ENCODE measurements around the gene RMRP.
"Not testable (repeated sequence)": the region's sequence is repeated elsewhere in the genome, so short reads cannot be mapped to it uniquely, and the experiment has no call there.

Gene RMRP

GRCh38 chr9:35646153-35646532 is 11.7 kb downstream of the RMRP start:
- H3K4me1 ChIP-seq (ENCODE audit: control insufficient read depth in 1 of 2, insufficient read depth in 1 of 2, low read depth in 1 of 2, low read length in 1 of 2): peaks cover 20 to 28% of the 10 kb centered on the region in 2 experiments

GRCh38 chr9:35645736-35646135 is 12.1 kb downstream of the RMRP start:
- peaks cover 20 to 32% of the 10 kb centered on the region in 2 experiments for H3K4me1 ChIP-seq (ENCODE audit: control insufficient read depth in 1 of 2, insufficient read depth in 1 of 2, low read depth in 1 of 2, low read length in 1 of 2)
- H3K9me3 ChIP-seq, H3K36me3 ChIP-seq, H3K27me3 ChIP-seq, H3K27ac ChIP-seq: not testable (repeated sequence)
- H3K4me3 ChIP-seq (ENCODE audit: low read depth in 1 of 2, low read length in 1 of 2): peak overlapping the region; percentile 68 to 82

More at GRCh38 chr9:35646153-35646532, 11.7 kb downstream of the RMRP start:
- no peaks in the 10 kb centered on the region for H3K9me3 ChIP-seq
- peak overlapping the region; percentile 68 to 82 for H3K4me3 ChIP-seq (ENCODE audit: low read depth in 1 of 2, low read length in 1 of 2)
- H3K36me3 ChIP-seq: no peaks in the 10 kb centered on the region
- no peaks in the 10 kb centered on the region for H3K27me3 ChIP-seq
- no peak for TF ChIP-seq CTCF (IDR thresholded peaks at IDR 0.05)
- peak overlapping the region; percentile 61 for H3K27ac ChIP-seq

- Histone ChIP-seq H3K27me3 (no peaks in the 10 kb centered on the region), H3K4me3 (ENCODE audit: low read depth in 1 of 2, low read length in 1 of 2) (no peak overlapping the region), H3K9me3 (no peaks in the 10 kb centered on the region), H3K36me3 (no peaks in the 10 kb centered on the region), H3K27ac (no peak overlapping the region), H3K4me1 (ENCODE audit: control insufficient read depth in 1 of 2, insufficient read depth in 1 of 2, low read depth in 1 of 2, low read length in 1 of 2) (peaks cover 20 to 39% of the 10 kb centered on the region in 2 experiments)
- no peak for TF ChIP-seq CTCF (IDR thresholded peaks at IDR 0.05)
Measured at GRCh38 chr9:35643046-35643445, 14.8 kb downstream of the RMRP start.

GRCh38 chr9:35641478-35641877 is 16.3 kb downstream of the RMRP start:
- H3K27ac ChIP-seq; H3K36me3 ChIP-seq; H3K27me3 ChIP-seq; H3K4me3 ChIP-seq (ENCODE audit: low read depth in 1 of 2, low read length in 1 of 2); H3K9me3 ChIP-seq: not testable (repeated sequence)
- H3K4me1 ChIP-seq (ENCODE audit: control insufficient read depth in 1 of 2, insufficient read depth in 1 of 2, low read depth in 1 of 2, low read length in 1 of 2): peaks cover 12 to 30% of the 10 kb centered on the region in 2 experiments

- H3K27me3 ChIP-seq; H3K4me3 ChIP-seq (ENCODE audit: low read depth in 1 of 2, low read length in 1 of 2): not testable (repeated sequence)
- H3K4me1 ChIP-seq (ENCODE audit: control insufficient read depth in 1 of 2, insufficient read depth in 1 of 2, low read depth in 1 of 2, low read length in 1 of 2): peaks cover 4 to 21% of the 10 kb centered on the region in 2 experiments
Measured at GRCh38 chr9:35640431-35640830, 17.4 kb downstream of the RMRP start.

GRCh38 chr9:35639631-35640030 is 18.2 kb downstream of the RMRP start:
- Histone ChIP-seq H3K4me1 (ENCODE audit: control insufficient read depth in 1 of 2, insufficient read depth in 1 of 2, low read depth in 1 of 2, low read length in 1 of 2) (peaks cover 4 to 21% of the 10 kb centered on the region in 2 experiments), H3K27ac (no peak overlapping the region), H3K4me3 (ENCODE audit: low read depth in 1 of 2, low read length in 1 of 2) (no peak overlapping the region), H3K36me3 (no peaks in the 10 kb centered on the region), H3K27me3 (no peaks in the 10 kb centered on the region), H3K9me3 (no peaks in the 10 kb centered on the region)
- TF ChIP-seq CTCF (IDR thresholded peaks at IDR 0.05): no peak

More at GRCh38 chr9:35640431-35640830, 17.4 kb downstream of the RMRP start:
- H3K36me3 ChIP-seq, H3K9me3 ChIP-seq, H3K27ac ChIP-seq: not testable (repeated sequence)

- H3K4me1 ChIP-seq (ENCODE audit: control insufficient read depth in 1 of 2, insufficient read depth in 1 of 2, low read depth in 1 of 2, low read length in 1 of 2): peaks cover 4 to 21% of the 10 kb centered on the region in 2 experiments
- H3K27me3 ChIP-seq; H3K9me3 ChIP-seq; H3K4me3 ChIP-seq (ENCODE audit: low read depth in 1 of 2, low read length in 1 of 2); H3K27ac ChIP-seq; H3K36me3 ChIP-seq: not testable (repeated sequence)
Measured at GRCh38 chr9:35639225-35639624, 18.6 kb downstream of the RMRP start.

GRCh38 chr9:35638751-35639150 is 19.1 kb downstream of the RMRP start:
- H3K27me3 ChIP-seq; H3K36me3 ChIP-seq; H3K9me3 ChIP-seq; H3K27ac ChIP-seq; H3K4me3 ChIP-seq (ENCODE audit: low read depth in 1 of 2, low read length in 1 of 2): not testable (repeated sequence)
- H3K4me1 ChIP-seq (ENCODE audit: control insufficient read depth in 1 of 2, insufficient read depth in 1 of 2, low read depth in 1 of 2, low read length in 1 of 2): peaks cover 4 to 21% of the 10 kb centered on the region in 2 experiments

GRCh38 chr9:35637427-35637955 is 20.3 kb downstream of the RMRP start:
- not testable (repeated sequence) for H3K27me3 ChIP-seq; H3K27ac ChIP-seq; H3K4me3 ChIP-seq (ENCODE audit: low read depth in 1 of 2, low read length in 1 of 2); H3K36me3 ChIP-seq; H3K9me3 ChIP-seq
- peaks cover 4 to 21% of the 10 kb centered on the region in 2 experiments for H3K4me1 ChIP-seq (ENCODE audit: control insufficient read depth in 1 of 2, insufficient read depth in 1 of 2, low read depth in 1 of 2, low read length in 1 of 2)

GRCh38 chr9:35636877-35637246 is 21.0 kb downstream of the RMRP start:
- H3K4me1 ChIP-seq (ENCODE audit: control insufficient read depth in 1 of 2, insufficient read depth in 1 of 2, low read depth in 1 of 2, low read length in 1 of 2): peaks cover 4 to 18% of the 10 kb centered on the region in 2 experiments
- H3K4me3 ChIP-seq (ENCODE audit: low read depth in 1 of 2, low read length in 1 of 2); H3K27ac ChIP-seq; H3K9me3 ChIP-seq; H3K27me3 ChIP-seq; H3K36me3 ChIP-seq: not testable (repeated sequence)

Measured in neutrophil (primary cell).